Stimulated activated CD8-positive, alpha-beta memory T cell treated with anti-CD3 and anti-CD28 coated beads, Interleukin-15, amount 100 ng/mL, for 4 hours (primary cell): ENCODE measurements around the gene RXFP3.
"Not testable (repeated sequence)": the region's sequence is repeated elsewhere in the genome, so short reads cannot be mapped to it uniquely, and the experiment has no call there.

Experiments
- DNase-seq, 2 donors: peaks; one replicate each; pipeline ENCODE4 v3.0.0-alpha.2; 2020; ENCODE audit warnings: low read depth in 2 of 2

The RXFP3 gene, protein sequence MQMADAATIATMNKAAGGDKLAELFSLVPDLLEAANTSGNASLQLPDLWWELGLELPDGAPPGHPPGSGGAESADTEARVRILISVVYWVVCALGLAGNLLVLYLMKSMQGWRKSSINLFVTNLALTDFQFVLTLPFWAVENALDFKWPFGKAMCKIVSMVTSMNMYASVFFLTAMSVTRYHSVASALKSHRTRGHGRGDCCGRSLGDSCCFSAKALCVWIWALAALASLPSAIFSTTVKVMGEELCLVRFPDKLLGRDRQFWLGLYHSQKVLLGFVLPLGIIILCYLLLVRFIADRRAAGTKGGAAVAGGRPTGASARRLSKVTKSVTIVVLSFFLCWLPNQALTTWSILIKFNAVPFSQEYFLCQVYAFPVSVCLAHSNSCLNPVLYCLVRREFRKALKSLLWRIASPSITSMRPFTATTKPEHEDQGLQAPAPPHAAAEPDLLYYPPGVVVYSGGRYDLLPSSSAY

DNA sequence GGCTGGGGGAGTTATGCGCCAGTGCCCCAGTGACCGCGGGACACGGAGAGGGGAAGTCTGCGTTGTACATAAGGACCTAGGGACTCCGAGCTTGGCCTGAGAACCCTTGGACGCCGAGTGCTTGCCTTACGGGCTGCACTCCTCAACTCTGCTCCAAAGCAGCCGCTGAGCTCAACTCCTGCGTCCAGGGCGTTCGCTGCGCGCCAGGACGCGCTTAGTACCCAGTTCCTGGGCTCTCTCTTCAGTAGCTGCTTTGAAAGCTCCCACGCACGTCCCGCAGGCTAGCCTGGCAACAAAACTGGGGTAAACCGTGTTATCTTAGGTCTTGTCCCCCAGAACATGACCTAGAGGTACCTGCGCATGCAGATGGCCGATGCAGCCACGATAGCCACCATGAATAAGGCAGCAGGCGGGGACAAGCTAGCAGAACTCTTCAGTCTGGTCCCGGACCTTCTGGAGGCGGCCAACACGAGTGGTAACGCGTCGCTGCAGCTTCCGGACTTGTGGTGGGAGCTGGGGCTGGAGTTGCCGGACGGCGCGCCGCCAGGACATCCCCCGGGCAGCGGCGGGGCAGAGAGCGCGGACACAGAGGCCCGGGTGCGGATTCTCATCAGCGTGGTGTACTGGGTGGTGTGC, at the start of gene RXFP3:
Gene RXFP3, plus strand, starts transcription at position 6 of the 636 bp plus-strand sequence. Its CDS starts 355 bp downstream, at position 361.
- no peak for DNase-seq

DNA sequence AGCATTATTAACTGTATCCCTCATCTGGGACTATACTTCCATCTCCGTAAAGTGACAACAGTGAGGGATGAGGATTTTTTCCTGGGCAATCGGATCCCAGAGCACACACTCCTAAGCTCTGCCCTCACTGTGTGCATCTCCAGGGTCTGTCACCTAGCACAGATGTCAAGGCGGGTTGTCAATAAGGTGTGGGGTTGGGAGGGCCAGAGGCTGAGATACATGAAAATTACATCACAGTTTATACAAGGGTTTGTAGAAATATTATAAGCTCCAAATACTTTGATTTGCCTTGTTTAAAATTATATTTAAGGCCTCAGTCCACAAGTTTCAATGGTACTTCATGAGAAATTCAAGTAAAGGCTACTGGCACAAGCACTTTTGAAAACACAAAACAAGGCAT, 48.9 kb upstream of the RXFP3 start:
- DNase-seq, result no peak

DNA sequence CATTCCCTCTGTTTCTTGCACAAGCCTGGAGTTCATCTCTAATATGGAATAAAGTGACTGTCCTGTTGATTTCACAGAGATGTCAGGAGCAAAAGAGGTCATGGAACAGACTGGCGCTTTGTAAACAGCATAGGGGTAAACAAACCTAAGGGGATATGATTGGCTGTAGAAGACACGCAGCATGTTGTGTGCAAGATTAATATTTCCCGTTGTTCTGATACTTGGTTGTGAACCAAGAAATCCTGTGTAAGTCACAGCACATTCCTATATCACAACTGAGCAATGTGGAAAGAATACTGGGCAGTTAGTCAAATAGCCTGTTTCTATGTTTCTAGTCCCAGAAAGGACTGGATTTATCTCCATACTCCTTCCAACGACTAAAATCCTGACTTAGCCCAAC, 47.6 kb upstream of the RXFP3 start:
- no peak for DNase-seq

DNA sequence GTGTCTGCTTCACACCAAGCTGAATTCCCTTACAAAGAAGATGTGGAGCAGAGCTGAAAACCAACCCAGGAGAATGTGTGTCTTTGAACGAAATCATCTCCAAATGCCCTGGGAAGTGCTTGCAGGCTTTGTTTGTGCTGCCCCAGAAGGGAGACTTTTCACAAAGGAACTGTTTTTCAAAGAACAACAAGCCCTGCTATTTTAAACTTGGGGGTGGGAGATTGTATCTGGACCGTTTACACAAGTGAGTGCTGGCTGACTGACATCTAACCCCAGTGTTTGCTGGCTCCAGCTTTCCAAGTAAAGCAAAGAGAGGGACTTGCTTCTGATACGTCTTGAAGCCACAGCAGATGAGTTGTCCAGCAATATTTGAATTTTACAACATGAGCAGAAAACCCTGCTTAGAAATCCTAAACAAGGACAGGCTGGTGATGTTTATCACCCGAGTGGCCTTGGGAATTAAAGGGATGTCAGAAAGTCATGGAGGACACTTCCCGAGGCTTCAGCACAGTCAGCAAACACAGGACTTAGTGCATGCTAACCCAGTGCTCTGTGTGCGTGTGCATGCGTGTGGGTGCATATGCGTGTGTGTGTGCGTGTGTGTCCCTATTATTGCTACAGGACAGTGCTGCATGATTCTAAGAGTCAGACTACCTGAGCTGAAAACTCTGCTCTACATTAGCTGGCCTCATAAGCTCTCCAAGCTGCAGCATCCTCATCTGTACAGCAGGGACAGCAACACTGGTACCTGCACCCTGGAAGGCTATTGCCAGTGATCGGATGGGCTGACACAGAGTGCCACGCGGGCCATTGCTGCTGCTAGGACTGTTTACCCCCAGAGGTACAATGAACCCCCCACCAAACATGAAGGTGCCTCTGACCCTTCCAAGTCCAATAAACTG, 45.8 kb upstream of the RXFP3 start:
- no peak for DNase-seq

DNA sequence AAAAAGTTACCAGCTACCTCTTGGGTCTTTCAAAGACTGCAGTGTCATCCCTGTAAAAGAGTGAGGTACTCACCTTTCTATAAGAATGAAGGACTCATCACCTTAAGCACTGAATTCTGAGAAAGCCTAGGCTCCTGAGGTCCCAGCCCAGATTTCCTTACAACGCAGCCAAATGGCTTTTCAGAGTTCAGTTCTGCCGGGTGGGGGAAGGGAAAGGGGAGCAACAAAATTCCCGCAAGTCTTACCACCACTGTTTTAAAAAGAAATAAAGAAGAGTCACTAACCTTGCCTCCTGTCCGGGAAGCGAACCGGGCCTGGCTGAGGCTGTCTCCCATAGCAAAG, 44.8 kb upstream of the RXFP3 start:
- no peak for DNase-seq

DNA sequence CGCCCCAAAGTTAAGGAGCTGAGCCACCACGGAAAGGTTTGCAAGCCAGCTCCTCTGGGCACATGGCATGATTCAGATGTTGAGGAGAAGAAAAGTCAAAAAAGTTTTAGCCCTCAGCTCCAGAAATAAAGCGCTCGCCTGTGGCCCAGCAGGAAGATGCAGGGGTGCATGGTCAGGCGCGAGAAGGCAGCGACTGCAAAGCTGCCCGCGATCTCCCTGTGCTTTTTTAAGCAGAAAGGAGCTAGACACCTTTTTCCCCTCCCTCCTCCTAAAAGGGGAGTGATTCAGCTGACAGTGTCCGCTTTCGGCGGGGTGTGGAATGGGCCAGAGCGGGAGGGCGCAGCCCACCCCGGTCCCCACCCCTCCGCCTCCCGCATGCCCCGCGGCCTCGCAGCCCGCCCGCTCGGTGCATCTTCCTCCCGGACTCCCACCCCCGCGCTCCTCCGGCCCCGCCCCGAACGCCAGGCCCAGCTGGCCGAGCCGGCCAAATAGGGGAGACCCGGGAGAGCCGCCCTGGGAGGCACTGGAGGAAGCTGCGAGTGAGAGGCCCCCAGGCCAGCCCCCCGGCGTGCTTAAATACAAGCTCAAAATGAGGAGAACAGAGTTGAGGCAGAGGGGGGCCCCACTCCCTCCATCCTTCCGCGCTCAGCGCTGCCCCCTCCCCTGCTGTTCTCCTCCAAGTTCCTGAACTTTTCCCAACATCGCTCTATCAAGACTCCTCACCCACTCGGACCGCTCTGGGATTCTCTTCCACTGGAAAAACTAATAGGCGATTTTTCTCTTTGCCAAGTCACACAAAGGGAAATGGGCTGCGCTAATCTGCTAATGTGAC, 44.2 kb upstream of the RXFP3 start, which contains the start of gene ADAMTS12:
Gene ADAMTS12, minus strand, starts transcription at position 203 of the 832 bp plus-strand sequence. Its CDS starts 134 bp downstream, at position 69.
- no peak for DNase-seq

DNA sequence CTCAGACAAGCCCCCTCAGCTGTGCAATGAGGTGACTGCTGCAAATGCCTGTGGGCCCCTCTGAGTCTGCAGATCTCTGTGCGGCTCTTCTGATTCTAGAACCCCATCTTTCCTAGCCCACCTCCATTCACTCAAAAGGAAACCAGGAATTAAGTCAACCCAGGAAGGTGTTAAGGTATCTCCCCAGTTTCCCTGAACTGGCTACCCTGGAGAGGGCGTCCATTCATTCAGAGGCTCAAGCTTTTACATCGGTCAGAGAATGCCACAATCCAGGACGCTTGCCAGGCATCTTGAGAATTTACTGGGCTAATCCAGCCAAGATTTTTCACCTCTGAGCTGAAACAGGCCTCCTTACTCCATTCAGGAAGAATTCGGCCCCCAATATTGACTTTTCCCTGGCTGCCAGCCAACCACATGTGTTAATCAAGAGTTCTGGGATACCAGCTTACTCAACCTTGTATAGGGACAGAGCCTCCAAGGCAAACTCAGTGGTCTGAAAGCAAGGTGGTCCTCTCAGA, 43.5 kb upstream of the RXFP3 start:
- no peak for DNase-seq

DNA sequence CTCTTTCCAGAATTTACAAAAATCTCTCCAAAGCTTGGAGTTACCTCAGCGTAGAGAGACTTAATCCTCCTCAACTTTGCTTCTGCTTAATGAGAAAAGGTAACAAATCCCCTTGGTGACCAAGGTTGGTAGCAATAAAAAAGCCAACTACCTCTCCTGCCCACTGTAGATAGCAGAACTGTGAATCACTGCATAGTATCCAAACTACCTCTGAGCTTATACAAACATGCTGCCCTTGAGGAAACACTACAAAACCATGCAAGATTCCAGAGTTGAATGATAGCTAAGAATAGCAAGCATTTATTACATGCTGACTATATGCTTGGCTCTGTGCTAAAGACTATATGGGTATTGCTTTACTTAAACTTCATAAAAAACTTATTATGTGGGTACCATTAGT, 41.6 kb upstream of the RXFP3 start:
- DNase-seq, result no peak

DNA sequence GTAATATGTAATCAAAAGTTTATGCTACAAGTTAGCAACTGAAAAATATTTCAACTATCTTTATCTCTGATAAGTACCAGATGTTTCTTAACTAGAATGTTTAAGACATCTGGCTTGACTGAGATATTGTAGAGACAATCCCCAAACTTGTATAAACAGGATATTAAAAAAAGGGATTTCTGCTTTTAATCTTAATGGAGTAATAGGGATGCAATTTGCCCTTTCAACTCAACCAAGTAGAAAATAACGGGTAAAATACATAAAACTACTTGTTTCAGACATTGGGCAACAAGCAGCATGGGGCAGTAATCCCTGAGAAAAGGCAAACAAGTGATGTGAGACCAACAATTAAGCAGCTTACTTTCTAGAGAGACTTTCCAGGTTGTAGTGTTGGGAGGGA, 35.0 kb upstream of the RXFP3 start:
- no peak for DNase-seq

DNA sequence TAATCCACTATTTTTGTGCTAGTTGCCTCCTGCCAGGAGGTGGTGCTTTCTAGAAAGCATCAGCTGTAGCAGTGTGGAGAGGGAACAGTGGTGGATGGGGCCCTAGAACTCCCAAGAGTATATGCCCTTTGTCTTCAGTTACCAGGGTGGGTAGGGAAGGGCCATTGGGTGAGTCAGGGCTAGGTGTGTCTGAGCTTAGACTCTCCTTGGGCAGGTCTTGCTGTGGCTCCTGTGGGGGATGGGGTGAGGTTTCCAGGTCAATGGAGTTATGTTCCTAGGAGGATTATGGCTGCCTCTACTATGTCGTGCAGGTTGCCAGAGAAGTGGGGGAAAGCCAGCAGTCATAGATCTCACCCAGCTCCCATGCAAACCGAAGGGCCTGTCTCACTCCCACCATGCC, 33.1 kb upstream of the RXFP3 start:
- no peak for DNase-seq

DNA sequence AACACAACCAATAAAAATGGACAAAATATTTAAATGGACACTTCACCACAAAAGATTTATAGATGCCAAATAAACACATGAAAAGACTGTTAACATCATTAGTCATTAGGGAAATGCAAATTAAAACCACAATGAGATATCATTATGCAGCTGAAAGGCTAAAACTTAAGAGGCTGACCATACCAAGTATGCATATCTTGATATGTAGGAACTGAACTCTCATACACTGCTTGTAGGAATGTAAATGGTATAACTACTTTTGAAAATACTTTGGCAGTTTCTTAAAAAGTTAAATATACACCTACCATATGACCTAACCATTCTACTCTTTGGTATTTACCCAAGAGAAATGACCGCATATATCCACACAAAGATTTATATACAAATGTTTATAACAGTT, 30.8 kb upstream of the RXFP3 start:
- DNase-seq, result no peak

DNA sequence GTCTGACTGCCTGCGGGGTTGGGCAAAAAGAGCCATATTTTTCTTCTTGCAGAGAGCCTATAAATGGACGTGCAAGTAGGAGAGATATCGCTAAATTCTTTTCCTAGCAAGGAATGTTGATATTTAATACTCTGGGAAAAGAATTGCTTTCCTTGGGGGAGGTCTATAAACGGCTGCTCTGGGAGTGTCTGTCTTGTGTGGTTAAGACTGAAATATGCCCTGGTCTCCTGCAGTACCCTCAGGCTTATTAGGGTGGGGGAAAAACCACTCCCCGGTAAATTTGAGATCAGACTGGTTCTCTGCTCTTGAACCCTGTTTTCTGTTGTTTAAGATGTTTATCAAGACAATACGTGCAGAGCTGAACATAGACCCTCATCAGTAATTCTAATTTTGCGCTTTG, 29.9 kb upstream of the RXFP3 start:
- DNase-seq, result not testable (repeated sequence)

DNA sequence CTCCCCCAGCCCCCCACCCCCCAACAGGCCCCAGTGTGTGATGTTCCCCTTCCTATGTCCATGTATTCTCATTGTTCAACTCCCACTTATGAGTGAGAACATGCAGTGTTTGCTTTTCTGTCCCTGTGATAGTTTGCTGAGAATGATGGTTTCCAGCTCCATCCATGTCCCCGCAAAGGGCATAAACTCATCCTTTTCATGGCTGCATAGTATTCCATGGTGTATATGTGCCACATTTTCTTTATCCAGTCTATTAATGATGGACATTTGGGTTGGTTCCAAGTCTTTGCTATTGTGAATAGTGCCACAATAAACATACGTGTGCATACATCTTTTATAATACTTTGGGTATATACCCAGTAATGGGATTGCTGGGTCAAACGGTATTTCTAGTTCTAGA, 21.3 kb upstream of the RXFP3 start:
- not testable (repeated sequence) for DNase-seq

DNA sequence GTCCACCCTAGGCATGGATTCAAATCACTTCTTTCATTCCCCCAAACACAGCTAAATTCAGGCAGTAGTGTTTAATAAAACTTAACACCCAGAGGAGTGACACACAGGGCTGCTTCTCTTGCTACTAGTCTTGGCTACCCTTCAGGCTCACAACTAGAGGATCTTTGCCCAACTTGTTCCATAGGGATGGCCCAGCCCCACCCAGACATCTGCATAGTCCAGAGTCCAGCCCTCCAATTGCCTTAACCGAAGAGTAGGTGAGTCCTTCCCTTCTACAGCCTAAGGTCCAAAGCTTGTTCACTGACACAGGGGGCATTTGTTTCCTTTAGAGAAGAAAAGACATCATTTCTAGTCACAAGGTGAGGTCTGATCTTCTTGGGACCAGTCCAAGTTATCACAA, 15.2 kb upstream of the RXFP3 start:
- DNase-seq, result no peak

DNA sequence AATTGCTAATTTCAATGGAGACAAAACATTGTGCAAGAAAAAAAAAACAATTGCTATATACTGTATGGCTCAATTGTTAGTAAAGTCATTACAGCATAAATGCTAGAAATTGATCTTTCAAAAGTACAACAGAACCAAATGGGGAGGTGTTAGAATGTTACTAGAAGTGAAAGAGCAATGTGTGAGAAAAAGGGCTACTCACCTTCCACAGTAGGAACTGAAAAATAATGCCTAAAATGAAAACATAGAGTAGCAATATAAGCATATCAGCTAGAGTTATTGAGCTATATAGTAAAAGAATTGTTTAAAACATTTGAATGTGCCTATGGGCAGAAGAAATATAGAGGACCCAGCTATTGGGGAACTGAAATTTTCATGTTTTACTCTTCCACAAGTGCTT, 10.9 kb upstream of the RXFP3 start:
- DNase-seq, result no peak

DNA sequence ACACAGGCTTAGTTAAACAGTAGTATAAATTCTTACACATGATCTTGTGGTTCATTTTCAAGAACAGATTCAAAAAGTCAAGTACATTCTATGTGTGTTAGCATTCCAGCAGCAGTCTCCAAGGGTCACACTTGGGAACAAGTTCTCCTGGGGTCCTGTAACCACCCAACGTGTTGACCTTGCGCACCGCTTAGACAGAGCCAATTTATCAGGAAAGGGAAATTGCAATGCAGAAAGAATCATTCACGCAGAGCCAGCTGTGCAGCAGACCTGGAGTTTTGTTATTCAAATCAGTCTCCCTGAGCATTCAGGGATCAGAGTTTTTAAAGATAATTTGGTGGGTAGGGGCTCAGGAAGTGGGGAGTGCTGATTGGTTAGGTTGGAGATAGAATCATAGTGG, 8.5 kb upstream of the RXFP3 start:
- DNase-seq, result no peak

DNA sequence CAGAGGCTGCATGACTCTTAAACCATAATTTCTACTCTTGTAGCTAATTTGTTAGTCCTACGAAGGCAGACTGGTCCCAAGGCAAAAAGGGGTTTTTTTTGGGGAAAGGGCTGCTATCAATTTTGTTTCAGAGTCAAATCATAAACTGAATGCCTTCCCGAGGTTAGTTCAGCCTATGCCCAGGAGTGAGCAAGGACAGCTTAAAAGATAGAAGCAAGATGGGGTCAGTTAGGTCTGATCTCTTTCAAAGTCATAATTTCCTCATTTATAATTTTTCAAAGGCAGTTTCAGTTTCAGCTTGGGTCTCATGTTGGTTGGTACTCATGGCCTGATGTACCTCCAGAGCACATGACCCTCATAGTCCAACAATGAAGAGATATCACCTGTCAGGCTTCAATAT, 7.9 kb upstream of the RXFP3 start:
- DNase-seq, result no peak

DNA sequence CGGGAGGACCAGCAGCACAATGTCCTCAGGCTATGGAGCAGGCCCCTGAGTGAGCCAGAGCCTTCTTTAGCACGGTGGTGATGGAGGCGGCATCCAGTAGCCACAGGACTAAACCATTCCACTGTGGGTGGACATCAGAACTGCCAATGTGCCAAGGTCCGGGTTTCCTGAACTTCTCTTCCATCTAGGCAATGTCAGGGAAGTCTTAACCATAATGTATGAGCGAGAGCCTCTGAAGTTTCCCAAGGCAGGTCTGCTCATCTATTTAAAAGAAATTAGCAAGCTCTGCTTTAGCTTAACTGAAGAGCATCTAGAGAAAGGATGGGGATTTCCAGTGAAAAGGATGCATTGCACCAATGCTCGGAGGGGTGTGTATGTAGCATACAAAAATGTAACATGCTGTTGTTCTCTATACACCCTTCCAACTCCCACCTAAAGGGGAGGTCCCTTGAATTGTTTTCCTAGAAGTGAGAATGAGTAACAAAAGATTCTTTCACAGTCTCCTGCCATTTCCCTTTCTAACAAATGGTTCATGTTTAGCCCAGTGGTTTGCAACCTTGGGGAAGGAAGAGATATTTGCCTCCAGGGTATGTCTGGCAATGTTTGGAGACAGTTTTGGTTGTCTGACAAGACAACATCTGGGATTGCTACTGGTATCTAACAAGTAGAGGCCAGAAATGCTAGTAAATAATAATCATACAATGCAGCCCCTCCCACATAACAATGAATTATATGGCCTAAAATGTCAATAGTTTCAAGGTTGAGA, 6.1 kb upstream of the RXFP3 start:
- DNase-seq, result no peak

DNA sequence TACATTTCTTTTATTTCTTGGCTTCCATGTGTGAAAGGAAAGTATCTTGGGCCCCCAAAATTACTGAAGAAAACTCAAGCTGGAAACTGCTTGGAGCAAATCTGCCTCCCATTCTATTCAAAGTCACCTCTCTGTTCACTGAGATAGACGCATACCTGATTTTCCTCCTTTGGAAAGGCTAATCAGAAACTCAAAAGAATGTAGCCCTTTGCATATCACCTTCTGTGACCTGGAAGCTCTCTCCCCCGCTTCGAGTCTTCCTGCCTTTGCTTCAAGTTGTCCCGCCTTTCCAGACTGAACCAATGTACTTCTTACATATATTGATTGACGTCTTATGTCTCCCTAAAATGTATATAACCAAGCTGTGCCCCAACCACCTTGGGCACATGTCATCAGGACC, 5.0 kb upstream of the RXFP3 start:
- DNase-seq, result no peak

DNA sequence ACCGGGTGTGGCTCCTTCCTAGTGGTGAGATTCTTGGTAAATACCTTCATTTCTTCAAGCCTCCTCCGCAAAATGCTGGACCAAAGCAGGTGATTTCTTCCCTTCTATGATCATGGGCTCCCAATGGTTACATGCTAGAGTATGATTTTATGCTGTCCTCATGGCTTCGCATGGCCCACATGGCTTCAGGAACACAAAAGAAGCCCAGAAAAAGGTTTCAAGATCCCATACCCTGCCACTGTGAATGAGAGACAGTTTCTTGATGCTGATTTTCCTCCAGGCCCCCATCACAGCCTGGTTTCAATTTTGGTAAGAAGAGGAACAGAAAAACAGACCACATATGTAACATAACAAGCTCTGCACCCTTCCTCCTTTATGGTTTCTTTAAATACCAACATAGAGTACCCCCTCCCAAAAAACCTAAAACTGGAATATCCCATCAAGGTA, 2.4 kb upstream of the RXFP3 start:
- DNase-seq, result no peak
